Activated naive CD8-positive, alpha-beta T cell treated with anti-CD3 and anti-CD28 coated beads for 36 hours (primary cell): ENCODE data around the gene SZT2. TPM values are rescaled to one million over a fixed set of nuclear protein-coding genes. Genes with fewer than 3 reads are reported as not detected.
"Not testable (repeated sequence)": the region's sequence is repeated elsewhere in the genome, so short reads cannot be mapped to it uniquely, and the experiment has no call there.

ENCODE experiments used
- DNase-seq: peaks from one replicate; pipeline ENCODE4 v3.0.0; 2021
- H3K27ac Mint-ChIP-seq: one replicate; pipeline ENCODE4 v1.8.0; 2022; ENCODE audit warnings: mild to moderate bottlenecking, moderate library complexity, mixed read lengths
- H3K27me3 Mint-ChIP-seq: one replicate; pipeline ENCODE4 v1.8.0; 2022; ENCODE audit warnings: mild to moderate bottlenecking, mixed read lengths
- H3K36me3 Mint-ChIP-seq: one replicate; pipeline ENCODE4 v1.8.0; 2021; ENCODE audit warnings: mild to moderate bottlenecking, mixed read lengths
- H3K4me1 Mint-ChIP-seq: one replicate; pipeline ENCODE4 v1.8.0; 2021; ENCODE audit warnings: mixed read lengths
- H3K4me3 Mint-ChIP-seq: one replicate; pipeline ENCODE4 v1.8.0; 2022; ENCODE audit warnings: mild to moderate bottlenecking, moderate library complexity, mixed read lengths
- H3K9me3 Mint-ChIP-seq: one replicate; pipeline ENCODE4 v1.8.0; 2022; ENCODE audit warnings: mixed read lengths
- total RNA-seq, 2 experiments: library from RNA; stranded (reverse); gene quantifications; one replicate each; pipeline ENCODE4 v1.2.3, GENCODE V29; 2021

SZT2 gene
- total RNA-seq, 2 experiments from 2014 or later, result 22.4 to 27.6 TPM

GRCh38 chr1:43395523-43395922 is 5.8 kb downstream of the SZT2 start:
- DNase-seq, result no peak
- Mint-ChIP-seq H3K27me3 (no peaks in the 10 kb centered on the region), H3K4me1 (peaks cover 12% of the 10 kb centered on the region), H3K27ac (no peak overlapping the region), H3K36me3 (peaks cover 1% of the 10 kb centered on the region), H3K4me3 (no peak overlapping the region), H3K9me3 (no peaks in the 10 kb centered on the region)

DNA sequence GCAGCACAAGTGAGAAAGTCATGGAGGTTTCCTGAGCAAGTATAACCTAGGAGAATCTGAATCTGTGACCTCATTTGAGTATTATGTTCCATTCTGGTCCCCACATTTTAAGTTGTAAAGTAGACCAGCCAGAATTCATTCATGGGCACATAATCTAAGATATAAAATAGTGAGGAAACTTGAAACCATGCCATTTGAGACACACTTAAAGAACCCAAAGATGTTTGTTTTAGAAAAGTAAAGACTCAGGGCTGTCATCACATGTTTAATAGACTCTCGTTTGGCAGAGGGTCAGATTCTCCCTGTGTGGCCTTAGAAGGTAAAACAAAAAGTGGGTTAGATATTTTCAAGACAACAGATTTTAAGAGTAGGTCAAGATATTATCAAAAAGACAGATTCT is 6.4 kb downstream of the SZT2 start:
- Mint-ChIP-seq H3K4me1 (peaks cover 9% of the 10 kb centered on the region), H3K36me3 (peaks cover 1% of the 10 kb centered on the region), H3K27ac (no peak overlapping the region), H3K9me3 (no peaks in the 10 kb centered on the region), H3K4me3 (no peak overlapping the region), H3K27me3 (no peaks in the 10 kb centered on the region)
- DNase-seq, result no peak

DNA sequence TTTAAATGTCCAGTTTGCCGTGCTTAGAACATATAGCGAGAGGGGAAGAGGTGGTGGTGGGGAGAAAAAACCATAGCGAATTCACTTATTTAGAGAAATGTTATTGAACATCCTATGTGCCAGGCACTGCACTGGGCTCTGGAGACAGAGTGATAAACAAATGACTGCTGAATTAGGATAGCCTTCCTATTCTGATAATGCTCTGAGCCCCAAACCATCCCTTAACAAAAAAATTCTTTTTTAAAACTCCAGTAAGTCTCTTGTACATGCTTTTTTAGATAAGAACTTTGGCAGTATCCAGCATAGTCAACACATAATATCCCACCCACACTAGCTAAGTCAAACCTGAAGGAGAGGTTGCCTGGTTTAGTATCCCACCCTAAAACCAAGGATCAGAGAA is 8.5 kb downstream of the SZT2 start:
- peaks cover 8% of the 10 kb centered on the region for H3K4me1 Mint-ChIP-seq
- H3K27me3 Mint-ChIP-seq, result no peaks in the 10 kb centered on the region
- no peak overlapping the region for H3K27ac Mint-ChIP-seq
- no peaks in the 10 kb centered on the region for H3K9me3 Mint-ChIP-seq
- no peak overlapping the region for H3K4me3 Mint-ChIP-seq
- H3K36me3 Mint-ChIP-seq, result peaks cover 2% of the 10 kb centered on the region
- no peak for DNase-seq

DNA sequence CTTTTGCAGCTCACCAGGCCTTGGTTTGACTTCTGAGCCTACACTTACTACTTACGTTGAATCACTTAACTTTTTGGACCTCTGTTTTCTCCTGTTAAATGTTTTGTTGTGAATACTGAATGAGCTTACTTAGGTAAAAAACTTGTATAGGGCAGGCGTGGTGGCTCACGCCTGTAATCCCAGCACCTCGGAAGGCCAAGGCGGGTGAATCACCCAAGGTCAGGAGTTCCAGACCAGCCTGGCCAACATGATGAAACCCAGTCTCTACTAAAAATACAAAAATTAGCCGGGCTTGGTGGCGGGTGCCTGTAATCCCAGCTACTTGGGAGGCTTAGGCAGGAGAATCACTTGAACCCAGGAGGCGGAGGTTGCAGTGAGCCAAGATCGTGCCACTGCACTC is 10.7 kb downstream of the SZT2 start:
- peak overlapping the region; percentile 38 for H3K27ac Mint-ChIP-seq
- not testable (repeated sequence) for H3K27me3 Mint-ChIP-seq

DNA sequence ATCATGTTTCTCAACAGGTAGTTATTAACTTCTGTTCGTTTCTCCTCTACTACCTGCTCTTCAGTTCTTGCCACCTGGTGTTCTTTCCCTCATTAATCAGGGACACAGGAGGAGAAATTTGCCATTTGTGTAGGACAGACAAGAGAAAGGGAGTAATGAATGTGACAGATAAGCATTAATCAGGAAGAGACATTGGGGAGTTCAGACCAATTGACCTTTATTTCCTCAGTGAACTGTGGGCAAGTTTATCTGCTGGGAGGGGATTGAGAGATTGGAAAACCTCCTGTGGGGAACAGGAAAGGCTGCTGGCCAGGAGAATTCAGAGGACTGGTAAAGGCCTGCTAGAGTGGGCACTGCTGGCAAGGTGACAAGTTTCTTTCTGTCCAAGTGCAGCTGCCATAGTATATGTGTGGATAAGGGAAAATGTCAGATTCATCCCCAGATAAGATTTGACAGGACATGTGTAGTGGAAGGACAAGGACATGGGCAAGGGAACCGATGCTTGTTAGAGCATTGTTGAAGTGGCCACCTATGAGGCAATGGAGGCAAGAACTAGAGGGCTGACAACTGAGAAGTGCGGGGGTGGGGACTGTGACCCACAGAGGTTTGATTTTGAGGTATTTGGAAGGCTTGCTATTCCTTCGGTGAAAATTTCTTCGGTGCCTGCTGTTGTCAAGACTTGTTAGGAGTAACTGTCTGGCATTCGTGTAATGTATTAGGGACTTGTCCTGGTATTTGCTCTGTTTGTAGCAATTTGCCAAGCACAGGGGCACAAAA is 12.6 kb downstream of the SZT2 start:
- Mint-ChIP-seq H3K9me3 (no peaks in the 10 kb centered on the region), H3K4me3 (no peak overlapping the region), H3K27me3 (no peaks in the 10 kb centered on the region), H3K27ac (no peak overlapping the region), H3K36me3 (peaks cover 13% of the 10 kb centered on the region), H3K4me1 (peaks cover 5% of the 10 kb centered on the region)
- DNase-seq, result no peak

More for the DNA sequence above, 10.7 kb downstream of the SZT2 start:
- H3K36me3 Mint-ChIP-seq, result peaks cover 10% of the 10 kb centered on the region
- not testable (repeated sequence) for H3K4me3 Mint-ChIP-seq, H3K4me1 Mint-ChIP-seq, H3K9me3 Mint-ChIP-seq, DNase-seq

DNA sequence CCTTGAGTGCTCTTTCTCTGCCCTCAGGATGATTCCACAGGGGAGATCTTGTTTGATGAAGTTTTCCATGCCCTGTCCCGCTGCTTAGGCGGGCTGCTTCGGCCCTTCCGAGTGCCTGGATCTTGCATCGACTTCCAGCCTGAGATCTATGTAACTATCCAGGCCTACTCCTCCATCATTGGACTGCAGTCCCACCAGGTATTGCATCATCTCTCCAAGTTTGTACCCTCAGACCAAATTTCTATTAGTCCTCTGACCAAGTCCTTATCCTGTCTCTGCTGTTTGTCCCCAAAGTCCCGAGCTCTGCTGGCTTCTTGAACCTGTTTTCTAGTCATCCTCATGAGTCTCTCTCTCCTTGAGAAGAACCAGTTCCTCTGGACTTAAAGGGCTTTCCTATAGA is 14.7 kb downstream of the SZT2 start:
- Mint-ChIP-seq H3K9me3 (no peaks in the 10 kb centered on the region), H3K27ac (no peak overlapping the region), H3K4me1 (peaks cover 5% of the 10 kb centered on the region), H3K4me3 (no peak overlapping the region), H3K27me3 (no peaks in the 10 kb centered on the region), H3K36me3 (peaks cover 16% of the 10 kb centered on the region)
- no peak for DNase-seq

DNA sequence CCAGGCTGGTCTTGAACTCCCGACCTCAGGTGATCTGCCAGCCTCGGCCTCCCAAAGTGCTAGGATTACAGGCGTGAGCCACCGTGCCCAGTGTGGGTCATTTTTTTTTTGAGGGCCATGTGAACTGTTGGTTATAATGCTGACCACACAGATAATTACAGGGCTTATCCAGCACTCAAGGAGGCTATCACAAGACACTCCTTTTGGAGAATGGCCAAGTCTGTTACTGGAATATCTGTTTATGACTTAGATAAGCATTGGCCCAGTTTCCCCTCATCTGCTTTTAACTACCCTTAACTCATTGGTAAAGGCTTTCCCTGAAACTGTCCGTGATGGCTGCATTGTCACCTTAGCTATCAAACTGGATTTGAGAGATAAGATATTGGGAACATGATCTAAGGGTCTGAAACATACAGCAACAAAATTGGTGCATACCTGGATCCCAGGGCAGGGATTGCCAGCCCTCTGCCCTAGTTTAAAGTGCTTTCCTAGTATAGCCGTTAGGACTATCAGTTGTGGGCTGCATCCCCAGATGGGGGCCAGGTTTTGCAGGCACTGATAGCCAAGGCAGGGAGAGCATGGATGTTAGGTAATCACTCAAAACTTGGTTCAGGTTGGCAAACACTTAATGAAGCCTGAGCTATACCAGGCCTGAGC is 15.6 kb downstream of the SZT2 start:
- H3K36me3 Mint-ChIP-seq, result peaks cover 20% of the 10 kb centered on the region
- H3K9me3 Mint-ChIP-seq, result no peaks in the 10 kb centered on the region
- H3K4me1 Mint-ChIP-seq, result peaks cover 5% of the 10 kb centered on the region
- no peak for DNase-seq
- H3K4me3 Mint-ChIP-seq, result no peak overlapping the region
- no peak overlapping the region for H3K27ac Mint-ChIP-seq
- no peaks in the 10 kb centered on the region for H3K27me3 Mint-ChIP-seq

DNA sequence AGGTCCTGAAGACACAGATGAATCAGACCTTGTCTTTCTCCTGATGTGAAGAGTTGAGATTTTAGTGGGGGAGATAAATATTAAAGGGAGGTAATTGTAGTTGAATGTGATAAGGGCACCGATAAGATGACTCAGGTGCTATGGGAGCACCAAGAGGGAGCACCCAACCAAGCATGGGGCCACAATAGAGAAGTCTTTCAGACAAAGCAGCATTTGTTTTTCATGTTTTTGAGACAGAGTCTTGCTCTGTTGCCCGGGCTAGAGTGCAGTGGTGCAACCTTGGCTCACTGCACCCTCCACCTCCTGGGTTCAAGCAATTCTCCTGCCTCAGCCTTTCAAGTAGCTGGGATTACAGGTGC is 16.2 kb downstream of the SZT2 start:
- Mint-ChIP-seq H3K27ac (no peak overlapping the region), H3K4me1 (peaks cover 5% of the 10 kb centered on the region), H3K27me3 (no peaks in the 10 kb centered on the region), H3K36me3 (peaks cover 20% of the 10 kb centered on the region), H3K4me3 (no peak overlapping the region), H3K9me3 (no peaks in the 10 kb centered on the region)
- DNase-seq, result no peak

DNA sequence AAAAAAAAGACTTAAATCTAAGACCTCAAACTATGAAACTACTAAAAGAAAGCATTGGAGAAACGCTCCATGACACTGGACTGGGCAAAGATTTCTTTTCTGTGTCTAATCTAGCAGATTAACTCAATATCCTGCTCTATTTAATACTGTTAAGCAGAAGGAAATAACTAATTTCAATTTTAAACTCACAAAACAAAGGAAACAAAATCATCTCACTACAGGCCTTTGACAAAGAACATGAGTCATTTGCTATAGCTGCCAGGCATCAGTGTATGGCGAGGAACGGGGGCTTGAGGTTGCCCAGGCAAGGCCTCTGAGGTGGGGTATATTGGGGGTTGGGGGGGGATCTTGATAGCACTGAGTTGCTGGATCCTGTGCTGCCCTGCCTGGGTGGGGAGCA is 20.9 kb downstream of the SZT2 start:
- Mint-ChIP-seq H3K36me3 (peaks cover 21% of the 10 kb centered on the region), H3K27ac (no peak overlapping the region), H3K27me3 (no peaks in the 10 kb centered on the region), H3K4me1 (no peaks in the 10 kb centered on the region), H3K9me3 (no peaks in the 10 kb centered on the region), H3K4me3 (no peak overlapping the region)
- no peak for DNase-seq

GRCh38 chr1:43413426-43413825 is 23.7 kb downstream of the SZT2 start:
- not testable (repeated sequence) for H3K9me3 Mint-ChIP-seq, H3K27me3 Mint-ChIP-seq, H3K4me3 Mint-ChIP-seq, H3K27ac Mint-ChIP-seq, H3K4me1 Mint-ChIP-seq, DNase-seq
- H3K36me3 Mint-ChIP-seq, result peaks cover 18% of the 10 kb centered on the region

DNA sequence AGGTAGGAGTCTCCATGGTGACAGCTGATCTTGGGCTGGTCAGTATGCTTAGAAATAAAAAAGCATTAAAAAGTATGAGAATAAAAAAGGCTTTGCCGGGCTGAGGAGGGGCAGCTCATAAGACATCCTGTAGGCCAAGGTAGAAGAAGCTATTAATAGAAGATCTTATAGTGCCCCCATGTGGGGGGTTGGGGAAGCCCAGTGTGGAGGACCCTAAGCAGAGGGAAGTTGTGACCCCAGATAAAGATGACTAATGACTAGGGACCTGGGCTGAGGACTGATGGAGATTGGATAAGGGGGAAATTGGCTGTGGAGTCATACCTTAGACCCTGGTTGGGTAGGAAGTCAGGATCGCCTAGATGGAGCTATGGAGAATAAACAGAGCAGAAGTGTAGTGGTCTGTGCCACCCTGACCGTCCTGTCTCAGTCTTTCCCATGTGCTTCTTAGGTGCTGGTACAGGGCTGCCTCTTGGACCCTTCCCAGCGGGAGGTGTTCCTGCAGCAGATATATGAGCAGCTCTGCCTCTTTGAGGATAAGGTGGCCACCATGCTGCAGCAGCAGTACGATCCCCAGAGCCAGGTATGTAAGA is 25.0 kb downstream of the SZT2 start:
- Mint-ChIP-seq H3K27ac (no peak overlapping the region), H3K4me1 (no peaks in the 10 kb centered on the region), H3K9me3 (no peaks in the 10 kb centered on the region), H3K36me3 (peaks cover 14% of the 10 kb centered on the region), H3K4me3 (no peak overlapping the region), H3K27me3 (no peaks in the 10 kb centered on the region)
- peak; percentile 54 for DNase-seq

- H3K27me3 Mint-ChIP-seq, result no peaks in the 10 kb centered on the region
- no peak overlapping the region for H3K27ac Mint-ChIP-seq
These were observed 26.2 kb downstream of the SZT2 start for GRCh38 chr1:43415901-43416300.

DNA sequence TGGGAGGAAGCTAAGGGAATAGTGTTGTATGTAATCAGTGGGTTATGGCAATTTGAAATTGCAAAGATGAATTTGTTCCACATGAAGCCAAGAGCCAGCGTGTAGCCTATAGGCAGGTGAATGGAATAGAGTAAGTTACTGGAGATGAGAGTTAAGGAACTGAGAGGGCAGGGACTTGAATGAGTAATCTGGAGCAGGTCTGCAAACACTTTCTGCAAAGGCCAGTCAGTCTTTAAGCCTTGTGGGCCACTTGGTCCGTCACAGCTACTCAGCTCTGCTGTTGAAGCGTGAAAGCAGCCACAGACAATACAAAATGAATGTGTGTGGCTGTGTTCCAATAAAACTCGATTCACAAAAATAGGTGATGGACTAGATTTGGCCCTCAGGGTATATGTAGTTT is 29.2 kb downstream of the SZT2 start:
- Mint-ChIP-seq H3K4me3 (no peak overlapping the region), H3K4me1 (no peaks in the 10 kb centered on the region), H3K27ac (no peak overlapping the region), H3K9me3 (no peaks in the 10 kb centered on the region), H3K36me3 (peaks cover 11% of the 10 kb centered on the region), H3K27me3 (no peaks in the 10 kb centered on the region)
- DNase-seq, result no peak

More at GRCh38 chr1:43415901-43416300, 26.2 kb downstream of the SZT2 start:
- no peaks in the 10 kb centered on the region for H3K9me3 Mint-ChIP-seq
- no peaks in the 10 kb centered on the region for H3K4me1 Mint-ChIP-seq
- no peak overlapping the region for H3K4me3 Mint-ChIP-seq
- peaks cover 10% of the 10 kb centered on the region for H3K36me3 Mint-ChIP-seq
- no peak for DNase-seq

DNA sequence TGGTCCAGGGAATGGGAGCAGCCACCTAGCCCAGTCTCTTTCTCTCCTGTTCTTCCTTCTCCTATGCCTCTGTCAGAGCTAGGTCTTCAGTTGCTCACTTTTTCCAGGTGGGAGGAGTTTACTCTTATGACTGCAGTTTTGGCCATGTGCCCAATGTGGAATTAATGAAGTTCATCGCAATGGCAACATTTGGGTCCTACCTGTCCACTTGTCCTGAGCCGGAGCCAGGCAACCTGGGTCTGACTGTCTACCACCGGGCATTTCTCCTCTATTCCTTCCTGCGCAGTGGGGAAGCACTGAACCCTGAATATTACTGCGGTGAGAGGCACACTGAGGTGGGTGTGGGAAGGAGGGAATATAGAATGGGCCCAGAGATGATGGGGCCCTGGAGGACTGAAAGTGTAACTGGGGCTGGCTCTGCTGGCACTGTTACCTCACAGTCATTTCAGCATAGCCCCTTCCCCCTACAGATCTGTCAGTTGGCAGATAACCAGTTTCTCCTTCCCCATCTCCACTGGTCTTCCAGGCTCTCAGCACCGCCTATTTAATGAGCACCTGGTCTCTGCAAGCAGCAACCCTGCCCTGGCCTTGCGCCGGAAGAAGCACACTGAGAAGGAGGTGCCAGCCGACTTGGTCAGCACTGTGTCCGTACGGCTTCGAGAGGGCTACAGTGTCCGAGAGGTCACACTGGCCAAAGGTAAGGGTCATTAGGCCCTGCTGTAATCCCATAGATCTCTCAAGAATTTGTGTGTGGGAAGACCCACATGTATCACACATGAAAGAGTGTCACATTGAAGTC is 30.1 kb downstream of the SZT2 start:
- Mint-ChIP-seq H3K27me3 (no peaks in the 10 kb centered on the region), H3K9me3 (no peaks in the 10 kb centered on the region), H3K4me1 (no peaks in the 10 kb centered on the region), H3K27ac (no peak overlapping the region), H3K36me3 (peaks cover 9% of the 10 kb centered on the region), H3K4me3 (no peak overlapping the region)
- DNase-seq, result no peak

- H3K9me3 Mint-ChIP-seq, result no peaks in the 10 kb centered on the region
- H3K4me3 Mint-ChIP-seq, result no peak overlapping the region
- H3K36me3 Mint-ChIP-seq, result peaks cover 6% of the 10 kb centered on the region
- H3K27ac Mint-ChIP-seq, result no peak overlapping the region
- H3K4me1 Mint-ChIP-seq, result no peaks in the 10 kb centered on the region
- DNase-seq, result no peak
- H3K27me3 Mint-ChIP-seq, result no peaks in the 10 kb centered on the region
These were observed 31.2 kb downstream of the SZT2 start for GRCh38 chr1:43420874-43421273.
